ENCODE results near the gene CADM2.

DNA sequence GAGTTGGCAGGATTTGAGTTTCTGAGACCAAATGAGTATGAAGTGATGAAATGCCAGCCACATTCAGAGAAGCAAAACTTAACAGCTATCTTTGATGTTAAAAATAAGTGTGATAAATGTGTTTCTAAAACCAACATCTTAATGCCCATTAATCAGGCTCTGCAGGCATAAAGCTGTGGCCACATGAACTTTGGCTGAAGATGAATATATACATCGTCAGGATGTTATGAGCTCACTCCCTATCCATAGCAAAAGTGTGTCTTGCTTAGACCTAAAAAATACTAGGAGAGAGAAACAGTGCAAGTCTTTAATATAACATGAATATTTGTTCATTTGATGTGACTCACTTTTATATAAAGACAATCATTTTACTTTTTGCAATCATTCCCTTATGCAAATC, 218.0 kb downstream of the CADM2 start:
- no peak for TF ChIP-seq POLR2A (IDR thresholded peaks at IDR 0.05)
- TF ChIP-seq, protein P1, sequence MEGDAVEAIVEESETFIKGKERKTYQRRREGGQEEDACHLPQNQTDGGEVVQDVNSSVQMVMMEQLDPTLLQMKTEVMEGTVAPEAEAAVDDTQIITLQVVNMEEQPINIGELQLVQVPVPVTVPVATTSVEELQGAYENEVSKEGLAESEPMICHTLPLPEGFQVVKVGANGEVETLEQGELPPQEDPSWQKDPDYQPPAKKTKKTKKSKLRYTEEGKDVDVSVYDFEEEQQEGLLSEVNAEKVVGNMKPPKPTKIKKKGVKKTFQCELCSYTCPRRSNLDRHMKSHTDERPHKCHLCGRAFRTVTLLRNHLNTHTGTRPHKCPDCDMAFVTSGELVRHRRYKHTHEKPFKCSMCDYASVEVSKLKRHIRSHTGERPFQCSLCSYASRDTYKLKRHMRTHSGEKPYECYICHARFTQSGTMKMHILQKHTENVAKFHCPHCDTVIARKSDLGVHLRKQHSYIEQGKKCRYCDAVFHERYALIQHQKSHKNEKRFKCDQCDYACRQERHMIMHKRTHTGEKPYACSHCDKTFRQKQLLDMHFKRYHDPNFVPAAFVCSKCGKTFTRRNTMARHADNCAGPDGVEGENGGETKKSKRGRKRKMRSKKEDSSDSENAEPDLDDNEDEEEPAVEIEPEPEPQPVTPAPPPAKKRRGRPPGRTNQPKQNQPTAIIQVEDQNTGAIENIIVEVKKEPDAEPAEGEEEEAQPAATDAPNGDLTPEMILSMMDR (IDR thresholded peaks at IDR 0.05) = no peak
